Glomerular visceral epithelial cell (primary cell): ENCODE results near the gene PARP12.

ENCODE experiments used
- DNase-seq: peaks from one replicate; pipeline ENCODE4 v3.0.0-alpha.2; 2016; ENCODE audit errors: extremely low spot score

Gene PARP12

DNA sequence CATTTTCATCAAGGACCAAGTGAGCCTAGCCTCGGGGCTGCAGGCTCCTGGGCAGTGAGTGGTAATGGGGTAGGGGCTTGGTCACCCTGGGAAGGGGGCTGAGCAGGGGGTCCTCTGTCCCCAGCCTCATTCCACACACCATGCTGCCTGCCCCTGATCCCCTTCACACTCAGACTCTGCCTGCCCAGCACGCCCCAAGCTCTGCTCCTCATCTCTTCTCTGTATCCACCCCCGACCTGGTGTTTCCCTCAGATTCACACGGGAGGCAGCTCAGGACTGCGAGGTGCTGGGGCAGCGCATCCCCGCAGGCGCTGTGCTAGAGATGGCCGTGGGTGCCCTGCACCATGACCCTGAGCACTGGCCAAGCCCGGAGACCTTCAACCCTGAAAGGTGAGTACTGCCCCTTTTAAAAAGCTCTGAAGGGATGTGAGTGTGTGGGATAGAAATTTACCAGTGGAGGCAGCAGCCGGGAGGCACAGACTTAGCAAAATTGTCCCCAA lies 47.2 kb downstream of the PARP12 start:
- DNase-seq: no peak

GRCh38 chr7:140014123-140014522 lies 48.6 kb downstream of the PARP12 start:
- DNase-seq: no peak

DNA sequence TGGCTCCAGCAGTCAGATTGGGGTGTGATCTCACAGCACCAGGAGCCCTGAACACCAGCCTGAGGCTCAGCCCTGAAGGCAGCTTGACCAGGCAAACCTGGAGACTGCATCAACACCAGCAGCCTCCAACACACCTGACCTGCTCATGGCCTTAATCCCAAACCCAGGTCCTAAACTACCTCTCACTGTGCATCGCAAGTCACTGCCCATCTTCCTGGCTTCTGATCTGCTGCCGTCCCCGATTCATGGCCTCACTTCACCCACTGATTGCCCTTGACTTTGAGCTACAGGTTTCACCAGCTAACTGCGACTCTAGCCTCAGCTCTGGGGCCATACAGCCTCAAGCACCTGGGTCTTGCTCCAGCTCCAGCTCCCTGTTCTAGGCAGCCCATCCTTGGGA lies 49.1 kb downstream of the PARP12 start:
- no peak for DNase-seq

GRCh38 chr7:140010194-140010895 lies 52.4 kb downstream of the PARP12 start:
- no peak for DNase-seq

GRCh38 chr7:140009735-140010134 lies 53.0 kb downstream of the PARP12 start:
- DNase-seq: no peak

- no peak for DNase-seq
Measured at GRCh38 chr7:140008755-140009610, 53.8 kb downstream of the PARP12 start.

GRCh38 chr7:140007051-140007690 lies 55.6 kb downstream of the PARP12 start:
- DNase-seq: no peak

- no peak for DNase-seq
Measured at GRCh38 chr7:140006600-140006999, 56.2 kb downstream of the PARP12 start.

DNA sequence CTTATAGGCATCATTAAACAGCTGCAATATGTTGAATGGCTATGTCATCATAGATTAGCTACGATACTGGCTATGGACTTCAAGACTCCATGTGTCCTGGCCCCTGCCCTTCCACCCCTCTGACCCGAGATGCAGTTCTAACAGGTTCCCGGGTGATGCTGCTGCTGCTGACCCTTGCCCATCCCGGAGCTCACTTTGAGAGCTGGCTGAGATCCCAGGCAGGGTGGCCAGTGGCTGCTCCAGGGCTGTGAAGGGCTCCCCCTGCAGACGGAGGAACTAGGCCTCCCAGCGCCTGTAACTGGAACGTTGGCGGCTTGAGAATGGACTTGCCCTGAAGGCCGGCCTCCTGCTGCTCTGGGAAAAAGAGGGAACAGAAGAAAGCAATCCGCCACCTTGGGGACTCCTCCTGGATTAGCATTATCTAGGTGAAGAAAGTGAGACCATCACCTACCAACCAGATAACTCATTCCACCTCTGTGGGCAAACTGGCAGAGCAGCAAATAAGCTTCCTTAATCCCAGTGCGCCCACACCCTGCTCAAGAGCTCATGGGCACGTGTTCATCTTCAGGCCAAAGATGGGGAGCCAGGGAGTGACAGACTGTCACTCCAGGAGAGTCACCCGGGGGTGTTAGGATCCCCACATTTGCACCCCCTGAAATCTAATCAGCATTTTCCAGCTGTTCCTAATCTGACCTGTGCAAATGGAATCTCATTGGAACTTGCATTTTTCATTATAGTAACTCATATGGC lies 56.8 kb downstream of the PARP12 start:
- DNase-seq: peak; percentile 33

DNA sequence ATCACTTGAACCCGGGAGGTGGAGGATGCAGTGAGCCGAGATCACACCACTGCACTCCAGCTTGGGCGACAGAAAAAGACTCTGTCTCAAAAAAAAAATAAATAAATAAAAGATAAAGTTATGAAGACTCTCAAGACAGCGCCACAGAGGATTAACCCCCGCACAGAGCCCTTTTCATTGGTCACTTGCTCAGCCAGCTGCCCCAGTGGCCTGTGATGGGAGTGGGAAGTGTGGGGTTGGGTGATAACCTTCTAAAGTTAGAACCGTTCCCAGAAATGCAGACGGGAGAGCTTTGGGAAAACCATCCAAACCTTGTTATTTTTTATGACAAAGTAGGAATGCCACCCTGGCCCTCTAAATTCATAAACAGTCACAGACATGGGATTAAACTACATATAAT lies 57.4 kb downstream of the PARP12 start:
- DNase-seq: no peak

DNA sequence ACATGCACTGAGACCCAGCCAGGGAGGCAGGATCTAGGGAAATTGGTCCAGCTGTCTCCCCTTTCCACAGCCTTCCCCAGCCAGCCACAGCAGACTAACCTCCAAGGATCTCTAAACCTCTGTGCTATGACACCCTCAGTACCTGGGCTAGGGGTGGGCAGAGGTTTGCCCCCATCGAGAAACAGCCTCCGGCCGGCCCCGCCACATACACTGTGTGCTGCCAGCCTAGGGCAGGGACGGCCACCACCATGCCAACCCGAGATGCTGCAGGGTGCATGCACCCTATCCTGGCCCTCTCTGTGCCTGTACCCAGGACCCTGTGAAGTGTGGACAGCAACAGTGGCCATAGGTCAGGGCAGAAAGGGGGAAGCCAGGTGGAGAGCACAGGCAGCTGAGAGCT lies 58.1 kb downstream of the PARP12 start:
- no peak for DNase-seq

DNA sequence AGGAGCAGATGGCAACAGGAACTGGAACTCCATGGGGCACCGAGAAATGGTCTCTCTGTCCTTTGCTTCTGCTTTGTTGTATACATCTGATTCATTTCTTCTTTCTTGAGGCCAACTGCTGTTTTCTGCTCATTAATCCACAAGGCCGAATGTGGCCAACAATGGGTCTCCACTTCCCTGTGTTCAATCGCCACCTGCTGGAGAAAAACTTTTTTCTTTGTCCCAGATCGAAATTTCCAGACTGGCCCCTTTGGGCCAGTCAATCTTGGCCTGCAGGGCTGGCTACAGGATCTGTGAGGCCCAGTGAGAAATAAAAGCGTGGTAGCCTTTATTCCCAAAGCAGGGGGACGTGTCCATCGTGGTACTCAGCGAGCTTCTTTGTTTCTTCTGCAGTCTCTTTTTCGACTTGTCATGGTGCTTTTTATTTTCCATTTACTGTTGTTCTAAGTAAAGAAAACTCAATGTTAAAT lies 58.8 kb downstream of the PARP12 start:
- DNase-seq: peak; percentile 54

DNA sequence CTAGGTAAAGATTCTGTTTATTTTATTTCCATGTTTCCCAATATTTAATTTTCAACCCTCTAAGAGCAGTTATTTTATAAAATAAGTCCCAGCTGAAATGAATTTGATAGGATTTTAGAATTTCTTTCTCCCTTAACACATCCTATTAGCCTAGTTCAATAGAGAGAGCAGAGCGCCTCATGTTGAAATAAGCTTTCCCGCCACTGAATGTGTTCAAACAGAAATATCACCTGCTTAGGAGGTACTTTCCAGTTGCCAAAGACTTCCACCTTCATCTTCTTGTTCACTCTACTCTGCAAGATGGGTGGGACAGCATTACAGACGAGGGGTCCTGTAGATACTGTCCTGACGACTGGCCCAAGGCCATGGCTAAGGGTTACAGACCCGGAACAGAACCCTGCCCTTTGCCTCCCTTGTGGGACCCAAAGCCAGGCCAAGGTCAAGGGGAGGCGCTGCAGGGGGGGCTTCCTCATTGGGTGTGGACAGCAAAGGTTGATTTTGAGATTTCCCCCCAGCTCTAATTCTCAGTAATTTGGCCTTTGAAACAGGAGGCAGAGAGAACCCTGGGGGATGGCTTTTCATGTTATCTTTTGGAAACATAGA lies 62.0 kb downstream of the PARP12 start:
- DNase-seq: no peak

DNA sequence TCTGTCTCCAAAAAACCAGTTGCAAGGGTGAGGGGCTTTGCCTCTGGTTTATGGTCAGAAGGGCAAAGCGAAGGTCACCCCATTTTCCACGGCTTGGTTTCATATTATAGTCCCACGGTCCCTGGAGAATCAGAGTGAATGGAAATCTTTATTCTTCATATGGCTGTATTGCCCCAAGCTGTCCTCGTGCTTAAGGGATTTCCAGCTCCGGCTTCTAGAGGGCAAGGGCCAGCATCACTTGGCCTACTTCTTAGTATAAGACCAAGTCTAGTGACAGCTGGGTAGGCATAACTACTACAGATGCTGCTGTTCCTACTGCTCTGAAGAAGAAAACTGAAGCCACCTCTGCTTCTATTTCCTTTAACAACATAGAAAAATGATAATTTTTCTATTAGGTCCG lies 63.2 kb downstream of the PARP12 start:
- no peak for DNase-seq

- DNase-seq: no peak
Measured at GRCh38 chr7:139998572-139998971, 64.2 kb downstream of the PARP12 start.

DNA sequence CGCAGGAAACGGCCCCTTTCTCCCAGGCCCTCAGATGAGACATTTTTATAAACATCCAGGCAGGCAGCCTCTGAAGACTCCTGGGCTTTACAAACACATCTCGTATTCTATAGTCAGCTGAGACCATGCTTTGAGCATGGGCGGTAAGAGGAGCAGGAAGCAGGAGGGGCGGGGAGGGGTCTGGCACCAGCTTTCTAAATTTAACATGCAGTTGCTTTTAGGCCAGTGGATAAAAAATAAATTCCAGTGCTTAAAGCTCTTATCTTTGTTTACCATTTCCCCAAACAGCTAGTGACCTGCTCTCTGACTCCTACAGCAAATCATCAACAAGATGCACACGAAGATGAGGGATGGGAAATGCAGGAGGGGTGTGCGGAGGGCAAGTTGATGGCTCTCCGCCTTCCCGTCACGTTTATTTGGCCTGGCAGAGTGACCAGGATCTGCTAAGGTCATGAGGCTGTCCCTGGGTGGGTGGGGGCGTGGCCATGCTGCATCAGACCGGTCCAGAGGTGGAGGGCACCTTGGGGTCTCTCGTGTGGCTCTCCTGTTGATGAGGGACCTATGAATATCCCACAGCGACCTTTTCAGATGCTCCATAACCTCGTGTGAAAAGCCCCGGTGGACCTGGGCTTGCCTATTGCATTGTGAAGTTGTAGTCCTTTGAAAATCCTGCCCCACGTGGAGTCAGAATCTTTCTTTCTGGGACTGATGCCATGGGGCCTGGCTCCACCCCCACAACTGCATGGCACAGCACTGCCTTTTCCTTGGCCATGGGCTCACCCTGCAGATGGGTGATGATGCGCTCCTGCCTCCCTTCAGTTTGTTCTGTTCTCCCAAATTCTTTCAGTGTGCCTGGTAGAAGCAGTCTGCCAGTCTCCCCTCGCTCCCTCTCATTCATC lies 67.5 kb downstream of the PARP12 start:
- peak; percentile 32 for DNase-seq

DNA sequence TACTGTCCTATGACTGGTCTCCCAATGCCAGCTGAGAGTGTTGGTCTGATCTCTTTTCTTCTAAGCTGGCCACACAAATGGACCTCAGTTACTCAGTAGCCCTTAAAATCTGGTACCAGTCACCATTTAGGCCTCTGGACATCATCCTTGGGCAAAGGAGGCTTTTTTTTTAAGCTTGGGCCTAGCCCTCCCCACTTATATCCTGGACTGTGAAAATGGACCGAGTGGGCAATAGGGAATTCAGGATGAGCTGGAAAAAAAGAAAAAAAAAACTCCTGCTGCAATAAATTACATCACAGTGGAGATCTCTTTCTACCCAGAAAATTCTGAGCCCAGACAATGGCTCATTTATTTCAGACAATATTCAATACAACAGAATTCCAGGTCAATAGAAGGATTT lies 68.4 kb downstream of the PARP12 start:
- DNase-seq: no peak

DNA sequence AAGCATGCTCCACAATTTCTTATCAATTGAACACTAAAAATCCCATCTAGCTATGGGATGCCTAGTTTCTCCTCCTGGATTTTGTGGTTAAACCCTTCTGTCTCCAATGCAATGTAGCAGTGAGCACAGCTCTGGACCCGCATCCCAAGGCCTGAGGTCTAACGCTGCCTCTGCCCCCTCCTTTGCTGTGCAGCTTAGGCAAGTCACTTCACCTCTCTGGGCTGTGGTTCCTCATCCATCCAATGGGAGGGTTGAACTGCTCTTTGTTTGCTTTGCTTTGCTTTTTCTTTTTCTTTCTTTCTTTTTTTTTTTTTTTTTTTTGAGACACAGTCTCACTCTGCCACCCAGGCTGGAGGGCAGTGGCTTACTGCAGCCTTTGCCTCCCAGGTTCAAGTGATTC lies 69.2 kb downstream of the PARP12 start:
- no peak for DNase-seq

GRCh38 chr7:139993169-139993568 lies 69.6 kb downstream of the PARP12 start:
- no peak for DNase-seq

- DNase-seq: no peak
Measured at GRCh38 chr7:139992353-139993044, 70.3 kb downstream of the PARP12 start.
